Measurements from ENCODE around the gene CDC16. TPM values are rescaled to one million over a fixed set of nuclear protein-coding genes. Genes with fewer than 3 reads are reported as not detected.

The CDC16 gene
- total RNA-seq, 1 donor from 2014 or later: 28.8 TPM

DNA sequence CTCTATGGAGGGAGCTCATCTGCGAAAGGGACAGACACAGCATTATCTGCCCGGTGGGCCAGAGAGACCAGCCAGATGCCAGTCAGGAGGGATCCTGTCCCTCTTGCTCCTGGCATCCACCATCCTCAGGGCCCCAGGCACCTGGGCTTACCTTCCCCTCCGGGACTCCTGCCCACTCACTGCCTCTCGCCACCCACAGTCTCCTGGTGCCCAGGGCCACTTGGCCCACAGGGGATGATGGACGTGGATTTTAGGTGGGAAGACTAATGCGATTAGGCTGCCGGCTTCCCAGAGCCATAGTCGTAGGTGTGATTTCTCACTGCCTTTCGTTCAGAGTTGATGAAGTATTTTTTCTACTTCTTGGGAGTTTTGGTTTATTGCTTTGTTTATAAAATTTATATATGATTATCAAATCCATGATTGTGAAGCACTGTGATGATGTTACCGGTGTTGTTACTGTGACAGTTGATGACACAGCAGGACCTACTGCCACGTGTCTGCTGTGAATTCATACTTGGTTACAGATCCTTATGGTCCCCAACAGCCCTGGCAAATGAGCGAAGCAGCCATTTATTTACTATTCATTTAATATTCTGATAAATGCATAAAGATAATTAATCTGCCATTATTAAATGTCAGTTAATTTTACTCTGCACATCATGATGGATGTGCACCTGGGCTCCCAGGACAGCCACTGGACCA lies 65.1 kb downstream of the CDC16 start:
- DNase-seq (ENCODE audit: low read depth in 2 of 2): no peak

DNA sequence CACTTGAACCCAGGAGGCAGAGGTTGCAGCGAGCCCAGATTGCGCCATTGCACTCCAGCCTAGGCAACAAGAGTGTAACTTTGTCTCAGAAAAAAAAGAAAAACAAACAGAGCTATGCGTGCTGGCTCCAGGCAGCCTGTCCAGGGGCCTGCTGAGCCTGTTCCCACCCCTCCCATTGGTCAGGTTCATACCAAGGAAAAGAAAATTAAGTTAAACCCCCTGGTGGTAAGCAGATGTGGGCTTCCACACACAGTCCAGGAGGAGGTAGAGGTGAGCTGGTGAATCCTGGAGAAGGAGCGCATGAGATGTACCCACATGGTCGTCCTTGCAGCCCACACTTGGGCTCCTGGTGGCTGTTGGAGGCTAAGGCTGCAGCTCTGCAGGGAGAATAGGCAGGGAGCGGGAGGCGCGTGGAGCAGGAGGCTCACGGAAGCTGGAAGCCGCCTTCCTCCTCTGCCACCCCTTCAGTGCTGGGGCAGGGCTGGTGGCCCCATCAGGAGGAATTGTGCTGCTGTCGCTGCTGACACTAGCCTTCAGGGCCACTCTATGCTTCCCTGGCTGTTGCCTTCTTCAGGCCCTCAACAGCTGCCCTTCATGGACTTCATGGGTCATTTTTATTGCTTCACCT lies 69.1 kb downstream of the CDC16 start:
- no peak for DNase-seq (ENCODE audit: low read depth in 2 of 2)

DNA sequence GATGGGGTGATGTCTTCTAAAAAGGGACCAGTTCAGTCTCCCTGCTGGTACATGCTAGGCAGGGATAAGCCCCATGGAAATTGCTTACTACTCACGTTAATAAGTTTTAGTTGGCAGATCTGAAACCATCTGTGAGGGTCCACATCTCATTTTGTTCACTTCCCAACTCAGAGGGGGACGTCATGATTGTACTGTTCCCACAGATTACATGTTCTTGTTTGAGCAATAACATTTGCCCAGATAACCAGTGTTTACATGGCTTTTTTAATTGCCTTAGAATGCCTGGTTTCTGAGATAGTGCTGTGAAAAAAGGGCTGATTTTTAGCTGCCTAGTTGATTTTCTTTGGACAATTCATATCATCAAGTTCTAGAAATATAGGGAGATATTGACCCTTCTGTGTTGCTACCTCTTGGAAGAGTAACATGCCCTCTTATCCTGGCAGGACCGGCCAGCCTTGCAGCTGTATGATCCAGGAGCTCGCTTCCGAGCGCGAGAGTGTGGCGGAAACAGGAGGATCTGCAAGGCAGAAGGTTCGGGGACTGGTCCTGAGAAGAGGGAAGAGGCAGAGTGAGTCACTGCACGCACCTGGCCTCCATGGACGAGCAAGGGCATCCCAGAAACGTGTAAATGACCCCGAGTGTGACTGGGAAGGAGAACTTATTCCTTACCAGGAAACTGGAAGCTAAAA lies 69.8 kb downstream of the CDC16 start:
- no peak for DNase-seq (ENCODE audit: low read depth in 2 of 2)

DNA sequence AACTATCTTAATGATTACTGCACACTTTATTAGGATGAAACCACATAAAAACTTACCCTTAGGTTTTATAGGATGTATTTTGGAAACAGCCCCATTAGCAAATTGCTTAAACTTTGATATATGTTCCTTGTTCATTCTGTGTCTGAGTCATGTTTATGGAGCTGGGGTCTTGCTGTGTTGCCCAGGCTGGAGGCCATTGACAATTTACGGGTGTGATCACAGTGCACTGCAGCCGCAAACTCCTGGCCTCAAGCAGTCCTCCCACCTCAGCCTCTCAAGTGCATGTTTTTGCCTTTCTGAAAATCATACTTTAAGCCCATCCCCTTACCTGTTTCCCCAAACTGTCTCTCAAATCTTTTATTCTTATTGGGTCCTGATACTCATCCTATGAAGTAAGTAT lies 74.4 kb downstream of the CDC16 start:
- DNase-seq (ENCODE audit: low read depth in 2 of 2): no peak

GRCh38 chr13:114309806-114310410 lies 75.2 kb downstream of the CDC16 start:
- DNase-seq (ENCODE audit: low read depth in 2 of 2): no peak

GRCh38 chr13:114310956-114311355 lies 76.3 kb downstream of the CDC16 start:
- no peak for DNase-seq (ENCODE audit: low read depth in 2 of 2)

- no peak for DNase-seq (ENCODE audit: low read depth in 2 of 2)
These were observed 76.7 kb downstream of the CDC16 start for GRCh38 chr13:114311387-114311786.

DNA sequence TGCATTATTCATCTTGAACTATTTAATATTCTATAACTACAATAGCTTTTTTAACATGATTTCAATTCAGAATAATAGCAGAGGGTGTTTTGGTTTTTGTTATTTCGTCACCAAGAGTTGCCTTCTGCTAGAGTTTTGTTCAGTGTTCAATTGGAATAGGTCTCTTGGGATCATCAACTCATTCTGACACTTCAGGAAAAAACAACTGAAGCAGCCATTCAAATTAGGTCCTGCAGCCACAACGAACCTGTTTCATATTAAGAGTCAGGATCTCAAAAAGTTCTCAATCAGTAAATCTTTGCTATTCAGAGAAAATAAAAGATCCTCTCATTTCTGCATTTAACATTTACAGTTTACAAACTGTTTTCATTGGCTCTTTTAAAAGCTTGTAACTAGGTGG lies 77.2 kb downstream of the CDC16 start:
- peak in 1 of 2 donors; percentile 43 for DNase-seq (ENCODE audit: low read depth in 2 of 2)

DNA sequence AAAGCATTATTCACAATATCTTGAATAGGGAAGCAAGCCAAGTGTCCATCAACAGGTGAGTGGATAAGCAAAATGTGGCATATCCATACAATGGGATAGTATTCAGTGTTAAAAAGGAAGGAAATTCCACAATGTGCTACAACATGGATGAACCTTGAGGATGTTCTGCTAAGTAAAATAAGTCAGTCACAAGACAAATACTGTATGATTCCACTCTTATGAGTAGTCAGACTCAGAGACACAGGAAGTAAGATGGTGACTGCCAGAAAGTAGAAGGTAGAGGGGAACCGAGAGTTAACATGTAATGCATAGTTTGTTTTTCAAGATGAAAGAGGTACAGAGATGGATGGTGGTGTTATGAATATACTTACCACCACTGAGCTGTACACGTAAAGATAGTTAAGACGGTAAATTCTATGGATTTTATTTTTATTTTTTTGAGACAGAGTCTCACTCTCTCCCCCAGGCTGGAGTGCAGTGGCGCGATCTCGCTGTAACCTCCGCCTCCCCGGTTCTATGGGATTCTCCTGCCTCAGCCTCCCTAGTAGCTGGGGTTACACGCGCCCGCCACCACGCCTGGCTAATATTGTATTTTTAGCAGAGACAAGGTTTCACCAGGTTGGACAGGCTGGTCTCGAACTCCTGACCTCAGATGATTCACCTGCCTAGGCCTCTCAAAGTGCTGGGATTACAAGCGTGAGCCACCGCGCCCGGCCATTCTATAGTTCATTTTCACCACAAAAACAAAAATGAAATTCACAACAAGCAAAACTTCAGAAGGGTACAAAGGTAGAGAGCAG lies 78.6 kb downstream of the CDC16 start:
- DNase-seq (ENCODE audit: low read depth in 2 of 2): peak in 1 of 2 donors; percentile 73

GRCh38 chr13:114314074-114314912 lies 79.6 kb downstream of the CDC16 start, which contains the start of gene CHAMP1:
TSS of gene CHAMP1 (plus strand) at chr13:114314503. CDS start at chr13:114323843, 9,340 bp downstream.
- peak; percentile 86 to 95 for DNase-seq (ENCODE audit: low read depth in 2 of 2)

DNA sequence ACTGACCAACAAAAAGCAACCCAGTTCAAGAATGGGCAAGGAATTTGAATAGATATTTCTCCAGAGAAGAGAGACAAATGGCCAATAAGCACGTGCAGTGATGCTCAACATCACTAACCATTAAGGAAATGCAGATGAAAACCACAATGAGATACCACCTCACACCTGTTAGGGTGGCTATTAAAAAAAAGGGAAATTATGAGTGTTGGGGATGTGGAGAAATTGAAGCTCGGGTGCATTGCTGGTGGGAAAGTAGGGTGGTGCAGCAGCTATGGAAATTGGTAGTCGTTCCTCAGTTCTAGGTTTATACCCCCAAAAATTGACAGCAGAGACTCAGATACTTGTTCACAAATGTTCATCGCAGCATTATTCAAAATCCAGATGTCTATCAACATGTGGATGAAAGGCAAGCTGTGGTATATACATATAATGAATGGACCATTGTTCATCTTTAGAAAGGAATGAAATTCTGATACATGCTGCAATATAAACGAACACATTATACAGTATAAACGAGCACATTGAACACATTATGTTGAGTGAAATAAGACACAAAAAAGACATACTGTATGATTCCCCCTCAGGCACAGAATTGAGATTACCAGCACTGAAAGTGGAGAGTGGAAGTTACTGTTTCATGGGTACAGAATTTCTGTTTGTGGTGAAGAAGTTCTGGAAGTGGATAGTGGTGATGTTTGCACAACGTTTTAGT lies 80.5 kb downstream of the CDC16 start:
- no peak for DNase-seq (ENCODE audit: low read depth in 2 of 2)

GRCh38 chr13:114318624-114319023 lies 83.9 kb downstream of the CDC16 start:
- no peak for DNase-seq (ENCODE audit: low read depth in 2 of 2)

- no peak for DNase-seq (ENCODE audit: low read depth in 2 of 2)
These were observed 84.8 kb downstream of the CDC16 start for GRCh38 chr13:114319441-114319913.

- no peak for DNase-seq (ENCODE audit: low read depth in 2 of 2)
These were observed 85.4 kb downstream of the CDC16 start for GRCh38 chr13:114320065-114320464.

- no peak for DNase-seq (ENCODE audit: low read depth in 2 of 2)
These were observed 86.6 kb downstream of the CDC16 start for GRCh38 chr13:114321256-114321655.
